Activated CD4-positive, alpha-beta memory T cell treated with anti-CD3 and anti-CD28 coated beads, Interleukin-2, amount 10 ng/mL, durations not matched to agents 7 days and 5 days (primary cell): ENCODE data around the gene UBASH3B. TPM values are rescaled to one million over a fixed set of nuclear protein-coding genes. Genes with fewer than 3 reads are reported as not detected.
A peak's percentile ranks its signal among the peaks of the same experiment; 100 is the strongest.

Experiments
- CTCF ChIA-PET: fragments of 350-600 bp; sonication (Branson Sonifier 250); formaldehyde crosslinking; loops from one replicate; lab custom pipeline; 2021; ENCODE audit warnings: antibody characterized with exemption, inconsistent platforms; lab: Charles Lee
- POLR2A ChIA-PET: fragments of 350-600 bp; sonication (Branson Sonifier 250); formaldehyde crosslinking; loops from one replicate; lab custom pipeline; 2021; ENCODE audit warnings: antibody characterized with exemption; lab: Charles Lee
- DNase-seq: peaks from one replicate; pipeline ENCODE4 v3.0.0-alpha.2; 2020
- H3K27ac Mint-ChIP-seq: one replicate; pipeline ENCODE4 v1.8.0; 2021; ENCODE audit warnings: mild to moderate bottlenecking, mixed read lengths
- H3K27me3 Mint-ChIP-seq: one replicate; pipeline ENCODE4 v1.8.0; 2021; ENCODE audit warnings: mixed read lengths
- H3K36me3 Mint-ChIP-seq: one replicate; pipeline ENCODE4 v1.8.0; 2021; ENCODE audit warnings: low read depth, mixed read lengths
- H3K4me1 Mint-ChIP-seq: one replicate; pipeline ENCODE4 v1.8.0; 2021; ENCODE audit warnings: mixed read lengths
- H3K4me3 Mint-ChIP-seq: one replicate; pipeline ENCODE4 v1.8.0; 2021; ENCODE audit warnings: mild to moderate bottlenecking, mixed read lengths
- H3K9me3 Mint-ChIP-seq: one replicate; pipeline ENCODE4 v1.8.0; 2021; ENCODE audit warnings: mixed read lengths
- total RNA-seq, 2 experiments: library from RNA; stranded (reverse); gene quantifications; one replicate each; pipeline ENCODE4 v1.2.3, GENCODE V29; 2021

Gene UBASH3B
- total RNA-seq, 2 experiments from 2014 or later = 18.4 to 20.9 TPM

DNA sequence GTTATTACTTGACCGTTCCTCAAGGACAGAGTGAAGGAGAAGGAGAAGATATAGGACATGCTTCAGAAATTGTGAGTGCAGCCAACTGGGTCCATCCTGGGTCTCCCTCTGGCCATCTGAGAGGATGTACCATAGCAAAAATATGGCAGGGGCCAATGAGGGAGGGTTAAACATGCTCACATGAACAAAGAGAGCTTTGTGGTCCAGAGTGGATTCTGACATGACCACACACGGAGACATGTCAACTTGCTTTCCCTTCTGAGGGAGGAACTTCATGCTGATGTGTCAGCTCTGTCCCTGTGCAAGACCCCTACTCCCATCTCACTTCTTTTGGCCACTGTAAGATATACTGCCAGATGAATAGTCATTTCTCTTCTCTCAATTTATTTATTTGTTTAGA, 3.0 kb upstream of the UBASH3B start:
- ChIA-PET POLR2A (no interaction called here), CTCF (interaction anchor here (0.6 to 2.4 kb wide), 3 partner anchors 10 to 103 kb away, joined by 3 to 15 read pairs (median 3); no protein-coding TSS in a partner anchor)
- H3K27me3 Mint-ChIP-seq = peaks cover 29% of the 10 kb centered on the region

DNA sequence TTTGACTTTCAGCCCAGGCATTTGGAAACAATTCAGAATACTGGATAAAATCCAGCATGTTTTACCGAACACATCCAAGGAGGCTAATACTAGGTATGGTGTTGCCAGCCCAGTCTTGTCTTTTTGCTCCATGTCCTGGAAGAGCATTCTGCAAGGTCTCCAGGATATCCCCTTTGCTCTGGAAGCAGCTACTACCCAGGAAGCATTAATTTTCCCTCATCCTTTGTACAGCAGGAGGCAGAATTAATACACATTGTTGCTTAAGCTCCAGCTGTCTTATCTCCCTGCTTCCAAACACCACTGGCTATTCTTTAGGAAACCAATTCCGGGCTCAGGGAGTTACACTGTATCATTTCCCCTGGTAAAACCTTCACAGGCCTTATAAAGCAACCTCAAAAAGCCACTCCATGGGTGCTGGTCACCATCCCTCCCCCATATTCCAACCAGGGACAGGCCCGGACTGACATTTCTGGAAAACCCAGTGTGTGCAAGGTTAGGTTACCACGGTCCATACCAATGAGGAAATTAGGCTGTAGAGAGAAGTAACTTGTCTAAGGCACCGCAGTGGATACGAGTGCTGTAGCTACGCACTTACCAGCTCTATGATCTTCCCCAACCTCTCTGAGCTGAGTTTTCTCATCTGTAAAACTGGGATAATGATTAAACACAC, 1.5 kb upstream of the UBASH3B start:
- Mint-ChIP-seq H3K36me3 (peaks cover 3% of the 10 kb centered on the region), H3K9me3 (no peaks in the 10 kb centered on the region), H3K4me3 (no peak overlapping the region), H3K27me3 (peaks cover 32% of the 10 kb centered on the region), H3K4me1 (peaks cover 23% of the 10 kb centered on the region), H3K27ac (no peak overlapping the region)
- POLR2A ChIA-PET = interaction anchor here (2.9 kb wide), 1 partner anchor 96 kb away, joined by 21 read pairs; no protein-coding TSS in a partner anchor
- CTCF ChIA-PET = interaction anchor here (2.4 kb wide), 1 partner anchor 101 kb away, joined by 15 read pairs; no protein-coding TSS in a partner anchor
- no peak for DNase-seq

More for the DNA sequence above, 3.0 kb upstream of the UBASH3B start:
- Mint-ChIP-seq H3K36me3 (no peaks in the 10 kb centered on the region), H3K4me1 (peaks cover 17% of the 10 kb centered on the region), H3K9me3 (no peaks in the 10 kb centered on the region), H3K4me3 (no peak overlapping the region), H3K27ac (no peak overlapping the region)
- DNase-seq = no peak

DNA sequence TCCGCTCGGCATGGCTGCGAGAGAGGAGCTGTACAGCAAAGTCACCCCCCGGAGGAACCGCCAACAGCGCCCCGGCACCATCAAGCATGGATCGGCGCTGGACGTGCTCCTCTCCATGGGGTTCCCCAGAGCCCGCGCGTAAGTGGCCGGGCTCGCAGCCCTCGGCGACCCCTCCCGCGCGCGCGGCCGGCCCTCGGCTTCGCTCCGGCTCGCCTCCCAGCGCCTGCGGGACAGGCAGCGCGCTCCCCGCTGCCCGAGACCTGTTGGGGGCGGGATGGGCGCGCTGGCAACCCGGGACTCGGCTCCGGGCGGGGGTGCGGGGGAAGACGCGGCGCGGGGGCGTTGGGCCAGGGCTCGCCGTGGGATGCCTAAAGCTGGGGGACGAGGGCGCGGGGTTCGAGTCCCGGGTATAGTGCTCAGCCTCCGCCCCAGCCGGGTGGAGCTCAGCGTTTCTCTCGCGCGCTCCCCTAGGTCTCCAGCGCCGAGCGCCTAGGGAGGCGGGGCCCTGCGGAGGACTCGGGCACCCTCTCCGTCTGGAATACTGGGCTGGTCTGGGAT, 630 bp downstream of the UBASH3B start:
- H3K9me3 Mint-ChIP-seq = no peaks in the 10 kb centered on the region
- peak overlapping the region; percentile 66 for H3K27ac Mint-ChIP-seq
- H3K4me3 Mint-ChIP-seq = peak overlapping the region; percentile 90
- peaks cover 3% of the 10 kb centered on the region for H3K36me3 Mint-ChIP-seq
- DNase-seq = peak; percentile 46
- CTCF ChIA-PET = interaction anchor here (0.6 to 7.8 kb wide), 31 partner anchors 8 to 201 kb away, joined by 3 to 179 read pairs (median 5); no protein-coding TSS in a partner anchor
- peaks cover 34% of the 10 kb centered on the region for H3K27me3 Mint-ChIP-seq
- peaks cover 21% of the 10 kb centered on the region for H3K4me1 Mint-ChIP-seq
- POLR2A ChIA-PET = interaction anchor here (0.7 to 3.2 kb wide), 14 partner anchors 12 to 126 kb away, joined by 3 to 28 read pairs (median 8); no protein-coding TSS in a partner anchor

DNA sequence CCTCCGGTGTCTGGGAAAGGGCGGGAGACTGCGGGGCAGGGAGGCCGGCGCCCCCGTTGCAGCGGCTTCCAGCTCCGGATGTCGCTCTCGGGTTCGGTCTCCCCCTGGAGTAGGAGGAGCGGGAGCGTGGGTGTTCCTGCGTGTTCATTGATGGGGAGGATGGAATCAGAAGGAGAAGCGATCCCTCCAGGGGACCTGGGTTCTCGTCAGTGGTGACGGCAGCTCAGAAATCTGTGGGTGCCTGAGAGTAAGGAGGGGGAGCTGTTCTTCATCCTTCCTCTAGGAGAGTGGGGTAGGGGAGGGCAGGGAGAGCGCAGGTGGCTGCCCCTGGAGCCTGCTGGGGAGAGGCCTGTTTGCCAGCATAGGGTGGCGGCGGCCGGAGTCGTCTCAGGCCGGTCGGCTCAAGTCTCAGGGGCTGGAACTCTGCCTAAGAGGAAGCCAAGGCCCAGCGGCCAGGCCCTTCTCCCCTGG, 1.1 kb downstream of the UBASH3B start:
- CTCF ChIA-PET = interaction anchor here (1.0 to 7.8 kb wide), 21 partner anchors 10 to 139 kb away, joined by 3 to 179 read pairs (median 7); no protein-coding TSS in a partner anchor
- H3K4me3 Mint-ChIP-seq = peak overlapping the region; percentile 90
- POLR2A ChIA-PET = interaction anchor here (0.7 to 3.2 kb wide), 13 partner anchors 11 to 99 kb away, joined by 3 to 28 read pairs (median 9); no protein-coding TSS in a partner anchor
- H3K27ac Mint-ChIP-seq = peak overlapping the region; percentile 70
- H3K9me3 Mint-ChIP-seq = no peaks in the 10 kb centered on the region
- H3K27me3 Mint-ChIP-seq = peaks cover 34% of the 10 kb centered on the region
- peaks cover 3% of the 10 kb centered on the region for H3K36me3 Mint-ChIP-seq
- no peak for DNase-seq
- peaks cover 21% of the 10 kb centered on the region for H3K4me1 Mint-ChIP-seq

DNA sequence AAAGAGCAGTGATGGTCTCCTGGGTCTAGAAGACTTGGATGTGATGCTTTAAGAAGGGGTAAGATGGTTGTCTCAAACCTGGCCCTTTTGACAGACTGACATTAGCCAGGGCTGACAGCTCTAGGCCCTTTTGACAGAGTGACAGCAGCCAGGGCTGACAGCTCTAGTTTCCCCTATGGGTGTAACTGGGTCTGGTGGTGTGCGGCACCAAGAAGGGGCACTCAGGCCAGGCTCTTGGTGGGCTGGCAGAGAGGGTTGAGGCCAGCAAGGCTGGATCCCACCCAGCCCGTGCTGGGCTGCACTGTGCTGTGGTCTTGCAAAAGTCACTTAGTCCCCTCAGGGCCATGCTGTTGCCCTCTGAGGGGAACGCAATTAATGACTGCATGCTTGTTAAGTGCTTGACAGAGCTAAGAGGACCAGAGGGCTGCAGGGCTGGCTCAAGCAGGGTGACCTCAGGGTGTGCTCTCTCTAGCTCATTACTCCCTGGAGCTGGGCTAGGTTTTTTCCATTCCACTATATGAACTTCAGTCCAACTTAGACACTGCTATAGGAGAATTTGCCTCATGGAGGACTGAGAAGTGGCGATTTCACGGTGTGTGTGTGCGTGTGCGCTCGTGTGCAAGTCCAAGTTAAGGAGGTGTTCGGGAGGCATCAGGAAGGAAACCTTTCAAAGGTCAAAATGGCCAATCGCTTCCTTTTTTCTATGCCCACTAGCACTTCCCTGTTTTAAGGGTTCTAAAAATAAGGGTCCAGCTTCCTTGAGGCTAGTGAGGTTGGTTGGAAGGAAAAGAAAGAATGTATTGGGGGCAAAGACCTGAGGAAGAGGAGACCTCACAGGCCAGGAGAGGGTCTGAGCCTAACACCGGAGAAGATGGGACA, 4.4 kb downstream of the UBASH3B start:
- H3K27ac Mint-ChIP-seq = no peak overlapping the region

DNA sequence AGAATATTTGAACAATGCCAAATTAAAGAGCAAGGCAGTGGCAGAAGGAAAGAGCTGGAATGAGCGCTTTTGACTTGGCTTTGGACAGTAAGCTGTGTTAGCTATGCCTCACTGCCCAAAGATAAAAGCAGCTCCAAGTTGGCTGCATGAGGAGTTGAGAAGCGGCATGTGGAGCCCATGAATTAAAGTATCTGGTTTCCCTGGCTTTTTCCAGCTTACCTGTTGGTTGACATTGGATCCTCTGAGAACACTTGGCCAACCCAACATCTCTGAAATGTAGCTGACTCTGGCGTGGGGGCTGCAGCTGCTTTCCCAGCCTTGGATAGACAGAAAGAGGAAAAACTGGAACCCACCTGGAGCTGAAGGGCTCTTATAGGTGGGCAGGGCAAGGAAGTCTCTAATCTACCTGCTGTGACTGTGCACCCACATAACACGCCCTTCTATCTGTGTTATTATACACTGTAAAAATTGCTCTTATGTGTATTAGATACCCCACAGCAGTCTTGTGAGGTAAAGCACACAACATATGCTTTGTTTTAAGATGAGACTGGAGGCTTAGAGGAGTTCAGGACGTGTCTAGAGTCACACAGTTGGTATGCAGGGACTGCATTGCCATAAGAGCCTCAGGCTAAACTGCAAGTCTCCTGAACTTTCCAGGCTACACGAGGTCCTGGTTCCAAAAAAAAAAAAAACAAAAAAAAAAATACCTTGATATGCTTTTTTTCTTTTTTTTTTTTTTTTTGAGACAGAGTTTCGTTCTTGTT, 5.8 kb downstream of the UBASH3B start:
- Mint-ChIP-seq H3K9me3 (no peaks in the 10 kb centered on the region), H3K36me3 (peaks cover 3% of the 10 kb centered on the region), H3K4me3 (no peak overlapping the region), H3K4me1 (peaks cover 16% of the 10 kb centered on the region), H3K27me3 (peaks cover 5% of the 10 kb centered on the region), H3K27ac (no peak overlapping the region)
- ChIA-PET CTCF (interaction anchor here (1.0 to 7.8 kb wide), 3 partner anchors 8 to 91 kb away, joined by 3 to 179 read pairs (median 3); no protein-coding TSS in a partner anchor), POLR2A (interaction anchor here (1.8 kb wide), 1 partner anchor 66 kb away, joined by 6 read pairs; no protein-coding TSS in a partner anchor)
- DNase-seq = no peak

More for the DNA sequence above, 4.4 kb downstream of the UBASH3B start:
- no peak overlapping the region for H3K4me3 Mint-ChIP-seq
- DNase-seq = no peak
- H3K27me3 Mint-ChIP-seq = peaks cover 9% of the 10 kb centered on the region
- H3K9me3 Mint-ChIP-seq = no peaks in the 10 kb centered on the region
- H3K4me1 Mint-ChIP-seq = peaks cover 21% of the 10 kb centered on the region
- CTCF ChIA-PET = interaction anchor here (7.8 kb wide), 1 partner anchor 92 kb away, joined by 179 read pairs; no protein-coding TSS in a partner anchor
- peaks cover 3% of the 10 kb centered on the region for H3K36me3 Mint-ChIP-seq
- POLR2A ChIA-PET = interaction anchor here (0.8 to 1.8 kb wide), 2 partner anchors 67 to 86 kb away, joined by 3 to 6 read pairs; no protein-coding TSS in a partner anchor

DNA sequence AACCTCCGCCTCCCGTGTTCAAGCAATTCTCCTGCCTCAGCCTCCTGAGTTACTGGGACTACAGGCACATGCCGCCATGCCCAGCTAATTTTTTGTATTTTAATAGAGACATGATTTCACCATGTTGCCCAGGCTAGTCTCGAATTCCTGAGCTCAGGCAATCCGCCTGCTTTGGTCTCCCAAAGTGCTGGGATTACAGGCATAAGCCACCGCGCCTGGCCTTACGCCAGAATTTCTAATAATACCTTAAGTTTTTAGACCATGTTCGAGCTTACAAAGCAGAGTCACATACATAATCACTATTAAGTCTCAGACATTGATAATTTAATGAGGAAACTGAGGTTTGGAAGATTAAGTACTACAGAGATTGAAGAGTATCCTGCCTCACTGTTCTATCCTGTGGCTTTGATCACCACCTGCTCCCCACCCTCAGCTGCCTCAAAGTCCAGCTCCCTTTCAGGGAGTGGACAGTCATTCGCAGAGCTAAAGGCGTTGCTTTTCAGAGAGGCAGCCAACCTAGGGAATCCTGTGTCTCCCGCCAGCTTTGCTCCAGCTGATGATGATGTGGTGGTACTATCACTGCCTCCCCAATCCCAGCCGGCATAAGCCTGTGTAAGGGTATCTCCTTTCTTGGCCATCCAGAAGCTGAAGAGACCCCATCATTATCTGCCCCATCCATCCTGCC, 7.7 kb downstream of the UBASH3B start:
- DNase-seq = no peak
- ChIA-PET CTCF (interaction anchor here (1.1 to 1.6 kb wide), 3 partner anchors 7 to 92 kb away, joined by 3 to 5 read pairs (median 4); partner anchors contain the start of gene UBASH3B), POLR2A (interaction anchor here (1.2 to 1.5 kb wide), 2 partner anchors 64 to 93 kb away, joined by 3 to 4 read pairs; no protein-coding TSS in a partner anchor)
- Mint-ChIP-seq H3K9me3 (no peaks in the 10 kb centered on the region), H3K4me3 (no peak overlapping the region), H3K4me1 (peaks cover 20% of the 10 kb centered on the region), H3K27ac (no peak overlapping the region), H3K27me3 (peaks cover 5% of the 10 kb centered on the region), H3K36me3 (peaks cover 6% of the 10 kb centered on the region)

DNA sequence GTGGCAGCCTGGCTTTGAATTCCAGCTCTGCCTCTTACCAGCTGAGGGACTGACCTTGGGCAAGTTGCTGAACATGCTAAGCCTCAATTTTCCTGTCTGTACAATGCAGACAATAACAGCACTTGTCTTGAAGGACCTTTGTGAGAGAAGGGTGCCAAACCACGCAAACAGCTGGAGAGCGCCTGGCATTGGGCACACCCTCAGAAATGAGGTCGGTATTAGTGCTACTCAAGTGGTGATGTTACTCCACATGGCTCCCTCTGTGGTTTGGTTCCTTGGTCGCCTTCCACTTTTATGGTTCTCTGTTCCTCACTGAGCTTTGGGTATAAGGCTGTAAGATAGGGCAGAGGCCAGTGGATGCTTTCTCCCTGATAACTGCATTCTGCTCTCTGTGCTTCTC, 8.2 kb downstream of the UBASH3B start:
- H3K27me3 Mint-ChIP-seq = peaks cover 4% of the 10 kb centered on the region
- H3K9me3 Mint-ChIP-seq = no peaks in the 10 kb centered on the region
- ChIA-PET CTCF (interaction anchor here (1.5 to 1.6 kb wide), 2 partner anchors 8 to 92 kb away, joined by 4 to 5 read pairs; partner anchors contain the start of gene UBASH3B), POLR2A (interaction anchor here (1.2 to 1.5 kb wide), 2 partner anchors 63 to 92 kb away, joined by 3 to 4 read pairs; no protein-coding TSS in a partner anchor)
- no peak overlapping the region for H3K27ac Mint-ChIP-seq
- H3K4me1 Mint-ChIP-seq = peaks cover 22% of the 10 kb centered on the region
- no peak for DNase-seq
- H3K36me3 Mint-ChIP-seq = peaks cover 5% of the 10 kb centered on the region
- no peak overlapping the region for H3K4me3 Mint-ChIP-seq

DNA sequence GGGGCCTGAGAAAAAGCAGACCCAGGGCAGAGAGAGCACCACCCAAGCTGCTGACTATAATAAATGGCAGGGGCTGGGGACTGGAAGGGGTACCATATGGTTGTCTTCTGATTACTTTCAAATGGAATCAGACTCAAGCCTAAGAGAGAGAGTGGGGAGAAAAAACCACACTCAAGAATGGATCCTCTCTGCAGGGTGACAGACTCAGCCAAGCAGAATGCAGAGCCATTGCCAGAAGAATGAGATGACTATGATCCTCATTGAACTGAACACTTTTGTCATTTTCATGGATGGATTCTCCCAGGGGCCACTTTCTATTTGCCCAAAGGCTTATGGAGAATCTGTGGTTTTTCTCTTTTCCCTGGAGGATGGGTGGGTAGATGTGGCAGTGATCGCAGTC, 8.7 kb downstream of the UBASH3B start:
- peaks cover 25% of the 10 kb centered on the region for H3K4me1 Mint-ChIP-seq
- no peak overlapping the region for H3K27ac Mint-ChIP-seq
- H3K36me3 Mint-ChIP-seq = peaks cover 6% of the 10 kb centered on the region
- ChIA-PET CTCF (interaction anchor here (1.5 to 5.9 kb wide), 3 partner anchors 8 to 92 kb away, joined by 4 to 36 read pairs (median 5); partner anchors contain the start of gene UBASH3B), POLR2A (interaction anchor here (1.5 kb wide), 1 partner anchor 92 kb away, joined by 4 read pairs; no protein-coding TSS in a partner anchor)
- DNase-seq = no peak
- H3K9me3 Mint-ChIP-seq = peaks cover under 1% of the 10 kb centered on the region
- no peak overlapping the region for H3K4me3 Mint-ChIP-seq
- H3K27me3 Mint-ChIP-seq = peaks cover 2% of the 10 kb centered on the region

DNA sequence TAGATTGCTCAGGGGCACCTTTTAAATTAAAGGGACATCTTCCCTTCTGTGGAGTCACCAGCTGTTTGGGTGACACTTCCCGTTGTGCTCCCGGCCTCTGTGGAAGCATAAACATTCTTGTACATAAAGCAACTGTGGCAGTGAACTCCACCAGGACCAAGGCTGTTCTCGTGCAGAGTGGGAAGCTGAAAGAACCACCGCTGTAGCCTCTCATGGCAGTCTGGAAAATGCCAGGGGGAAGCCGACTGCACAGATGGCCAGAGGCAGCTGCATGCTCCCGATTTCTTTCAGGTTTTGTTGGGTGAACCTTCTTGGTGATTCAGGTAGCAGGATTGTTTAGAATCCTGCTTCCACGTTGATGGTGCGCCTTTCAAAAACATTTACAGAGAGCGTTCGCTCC, 10.3 kb downstream of the UBASH3B start:
- Mint-ChIP-seq H3K9me3 (peaks cover 3% of the 10 kb centered on the region), H3K27me3 (peaks cover 3% of the 10 kb centered on the region), H3K4me1 (peaks cover 37% of the 10 kb centered on the region), H3K36me3 (peaks cover 14% of the 10 kb centered on the region), H3K4me3 (no peak overlapping the region), H3K27ac (no peak overlapping the region)
- ChIA-PET CTCF (interaction anchor here (1.8 to 5.9 kb wide), 3 partner anchors 9 to 90 kb away, joined by 8 to 36 read pairs (median 20); partner anchors contain the start of gene UBASH3B), POLR2A (no interaction called here)
- no peak for DNase-seq
